HepG2 (cell line): ENCODE results near the gene SEZ6L. TPM values are rescaled to one million over a fixed set of nuclear protein-coding genes. Genes with fewer than 3 reads are reported as not detected.

Source experiments
- ARNTL ChIP-seq: sonication (generic); formaldehyde crosslinking; IDR thresholded peaks from 2 replicates; pipeline ENCODE4 v1.4.0; 2020; ENCODE audit warnings: mild to moderate bottlenecking, missing genetic modification reagents
- ATF7 ChIP-seq, 2 experiments: fragments of 450-650 bp in 1 of 2; sonication (generic) in 1 of 2; formaldehyde crosslinking in 1 of 2; IDR thresholded peaks; 2 replicates each; pipeline versions ENCODE4 v1.4.0 to v1.6.1; 2016 to 2020; ENCODE audit warnings: antibody characterized with exemption in 1 of 2, mild to moderate bottlenecking in 1 of 2, missing genetic modification reagents in 1 of 2
- CREM ChIP-seq, 2 experiments: sonication (generic) in 1 of 2; formaldehyde crosslinking in 1 of 2; IDR thresholded peaks; 2 replicates each; pipeline versions ENCODE4 v1.4.0 to v1.6.1; 2016 to 2020; ENCODE audit warnings: antibody characterized with exemption in 1 of 2, mild to moderate bottlenecking in 1 of 2, missing genetic modification reagents in 1 of 2
- EEA1 ChIP-seq: sonication (generic); formaldehyde crosslinking; IDR thresholded peaks from 2 replicates; pipeline ENCODE4 v1.5.1; 2020; ENCODE audit warnings: mild to moderate bottlenecking, missing genetic modification reagents, borderline replicate concordance
- EHMT2 ChIP-seq: fragments of 200-600 bp; sonication (generic); IDR thresholded peaks from 2 replicates; pipeline ENCODE4 v1.7.0; 2017; ENCODE audit warnings: antibody characterized with exemption, low read depth, low read length, borderline replicate concordance
- FOXO1 ChIP-seq: sonication (generic); formaldehyde crosslinking; IDR thresholded peaks from 2 replicates; pipeline ENCODE4 v1.4.0; 2020; ENCODE audit warnings: missing genetic modification reagents
- HNRNPUL1 ChIP-seq: fragments of 200-400 bp; formaldehyde crosslinking; IDR thresholded peaks from 2 replicates; pipeline ENCODE4 v1.6.1; 2017; ENCODE audit warnings: low read depth, mild to moderate bottlenecking, low read length, moderate library complexity
- ISX ChIP-seq: sonication (generic); formaldehyde crosslinking; conservative IDR thresholded peaks from 2 replicates; pipeline ENCODE4 v1.5.0; 2020; ENCODE audit warnings: missing genetic modification reagents
- KDM2A ChIP-seq: sonication (generic); formaldehyde crosslinking; IDR thresholded peaks from 2 replicates; pipeline ENCODE4 v1.4.0; 2020; ENCODE audit warnings: low read depth, missing genetic modification reagents, borderline replicate concordance
- KDM5B ChIP-seq: sonication (generic); formaldehyde crosslinking; IDR thresholded peaks from 2 replicates; pipeline ENCODE4 v1.4.0; 2020; ENCODE audit warnings: missing genetic modification reagents, mild to moderate bottlenecking, borderline replicate concordance
- KLF12 ChIP-seq: sonication (generic); formaldehyde crosslinking; IDR thresholded peaks from 2 replicates; pipeline ENCODE4 v1.4.0; 2020; ENCODE audit warnings: missing genetic modification reagents, borderline replicate concordance
- KLF6 ChIP-seq: IDR thresholded peaks from 2 replicates; pipeline ENCODE4 v1.8.0; 2016; ENCODE audit warnings: missing biosample characterization, missing genetic modification reagents
- NR0B2 ChIP-seq: sonication (generic); formaldehyde crosslinking; IDR thresholded peaks from 2 replicates; pipeline ENCODE4 v1.4.0; 2020; ENCODE audit warnings: mild to moderate bottlenecking, missing genetic modification reagents
- PPARG ChIP-seq: conservative IDR thresholded peaks from 2 replicates; pipeline ENCODE4 v1.6.1; 2016; ENCODE audit warnings: missing biosample characterization, missing genetic modification reagents
- SIX1 ChIP-seq: sonication (generic); formaldehyde crosslinking; IDR thresholded peaks from 2 replicates; pipeline ENCODE4 v1.4.0; 2020; ENCODE audit warnings: missing genetic modification reagents, borderline replicate concordance
- SOX5 ChIP-seq: IDR thresholded peaks from 2 replicates; pipeline ENCODE4 v1.6.1; 2016; ENCODE audit warnings: borderline replicate concordance
- SOX6 ChIP-seq, 2 experiments: fragments of 450-650 bp in 1 of 2; sonication (generic) in 1 of 2; formaldehyde crosslinking in 1 of 2; IDR thresholded peaks; 2 replicates each; pipeline versions ENCODE4 v1.4.0 to v1.6.1; 2017 to 2020; ENCODE audit warnings: antibody characterized with exemption in 1 of 2, mild to moderate bottlenecking in 1 of 2, missing genetic modification reagents in 1 of 2
- STAG1 ChIP-seq: sonication (generic); formaldehyde crosslinking; IDR thresholded peaks from 2 replicates; pipeline ENCODE4 v1.4.0; 2020; ENCODE audit warnings: missing genetic modification reagents
- ZBTB1 ChIP-seq: sonication (generic); formaldehyde crosslinking; IDR thresholded peaks from 2 replicates; pipeline ENCODE4 v1.4.0; 2020; ENCODE audit warnings: missing genetic modification reagents, borderline replicate concordance
- ZBTB10 ChIP-seq: sonication (generic); formaldehyde crosslinking; IDR thresholded peaks from 2 replicates; pipeline ENCODE4 v1.4.0; 2020; ENCODE audit warnings: missing genetic modification reagents, borderline replicate concordance
- ZFY ChIP-seq: sonication (generic); formaldehyde crosslinking; IDR thresholded peaks from 2 replicates; pipeline ENCODE4 v1.4.0; 2020; ENCODE audit warnings: missing genetic modification reagents
- ZNF12 ChIP-seq: sonication (generic); formaldehyde crosslinking; IDR thresholded peaks from 2 replicates; pipeline ENCODE4 v1.5.0; 2020; ENCODE audit warnings: missing genetic modification reagents
- ZNF180 ChIP-seq: sonication (generic); formaldehyde crosslinking; IDR thresholded peaks from 2 replicates; pipeline ENCODE4 v1.4.0; 2020; ENCODE audit warnings: low read depth, missing genetic modification reagents, borderline replicate concordance
- ZNF256 ChIP-seq: sonication (generic); formaldehyde crosslinking; conservative IDR thresholded peaks from 2 replicates; pipeline ENCODE4 v1.4.0; 2020; ENCODE audit warnings: missing genetic modification reagents
- ZNF615 ChIP-seq: sonication (generic); formaldehyde crosslinking; IDR thresholded peaks from 2 replicates; pipeline ENCODE4 v1.5.0; 2020; ENCODE audit warnings: mild to moderate bottlenecking, missing genetic modification reagents, borderline replicate concordance
- ZNF644 ChIP-seq: IDR thresholded peaks from 2 replicates; pipeline ENCODE4 v1.6.1; 2016; ENCODE audit warnings: low read depth
- polyA plus RNA-seq, 8 experiments: library from polyadenylated mRNA; depleted of rRNA in 3 of 8; stranded (reverse) in 7 of 8; unstranded in 1 of 8; fragments of >200 nt; fragmentation: Illumina TruSeq in 4 of 8; extraction: Trizol in 4 of 8; gene quantifications; 2 replicates each; pipeline versions ENCODE4 v1.2.1 to v1.2.3, GENCODE V29; 2011 to 2016; ENCODE audit warnings: low read depth in 4 of 8, missing spikeins in 1 of 8, mixed read lengths in 1 of 8; ENCODE audit not compliant: insufficient read depth in 1 of 8
- total RNA-seq, 5 experiments: library from RNA; depleted of rRNA; stranded (reverse); fragments of >200 nt; fragmentation: Illumina TruSeq; extraction: Trizol; gene quantifications; 2 replicates each; pipeline ENCODE4 v1.2.3, GENCODE V29; 2016; ENCODE audit warnings: low read depth in 1 of 5
- TF ChIP-seq, protein P1 (sequence below): sonication (generic); formaldehyde crosslinking; IDR thresholded peaks from 2 replicates; pipeline ENCODE4 v1.8.0; 2022; ENCODE audit warnings: missing genetic modification reagents, mild to moderate bottlenecking, moderate library complexity, borderline replicate concordance

SEZ6L gene
- total and polyA plus RNA-seq, 2 of the 13 experiments (the other 11 are each of a cell fraction or from before 2014, with no cell fraction given): not detected

DNA sequence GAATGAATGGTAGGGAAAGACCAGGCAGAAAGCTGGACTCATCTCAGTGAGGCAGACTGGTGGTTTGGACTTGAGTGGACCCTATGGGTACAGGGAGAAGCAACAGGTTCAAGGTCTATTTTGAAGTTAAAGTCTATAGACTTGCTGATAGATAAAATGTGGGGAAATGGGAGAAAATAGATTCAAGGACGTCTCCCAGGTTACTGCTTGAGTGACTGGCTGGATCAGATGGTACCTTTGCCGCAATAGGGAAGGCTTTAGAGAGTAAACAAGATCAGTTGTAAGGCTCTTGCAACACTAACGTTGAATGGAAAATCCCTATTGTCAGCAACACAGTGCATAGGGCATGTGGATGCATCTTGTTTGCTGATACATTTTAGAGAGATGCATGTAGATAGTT lies 27.4 kb downstream of the SEZ6L start (continued):
- TF ChIP-seq EEA1 (CRISPR knock-in tag) (no peak), ZNF615 (no peak), STAG1 (CRISPR knock-in tag) (no peak), ZNF256 (CRISPR knock-in tag) (no peak), PPARG (CRISPR knock-in tag) (no peak), SIX1 (0 out of 2 replicates have a peak, but pooled peaks have one; percentile 14), ISX (CRISPR knock-in tag) (no peak), ARNTL (no peak), ZBTB1 (CRISPR knock-in tag) (no peak), KLF6 (CRISPR knock-in tag) (no peak), ZNF180 (CRISPR knock-in tag) (no peak), CREM (IDR thresholded peaks at IDR 0.05) (peak; percentile 42; the same call in 1 of the 2 replicates), CREM (CRISPR knock-in tag; IDR thresholded peaks at IDR 0.05) (no peak), ZNF12 (CRISPR knock-in tag) (peak; percentile 43; the same call in 1 of the 2 replicates), NR0B2 (CRISPR knock-in tag) (no peak), ZBTB10 (no peak), ATF7 (IDR thresholded peaks at IDR 0.05) (no peak), ATF7 (CRISPR knock-in tag; IDR thresholded peaks at IDR 0.05) (no peak), KDM2A (CRISPR knock-in tag) (no peak), ZFY (CRISPR knock-in tag) (no peak), FOXO1 (CRISPR knock-in tag) (peak; percentile 93), SOX5 (CRISPR knock-in tag) (peak; percentile 89), HNRNPUL1 (no peak), SOX6 (IDR thresholded peaks at IDR 0.05) (no peak), SOX6 (CRISPR knock-in tag; IDR thresholded peaks at IDR 0.05) (peak; percentile 93), KDM5B (no peak), KLF12 (CRISPR knock-in tag) (no peak), EHMT2 (peak; percentile 9; the same call in 1 of the 2 replicates), ZNF644 (peak; percentile 84)
- TF ChIP-seq, protein P1, sequence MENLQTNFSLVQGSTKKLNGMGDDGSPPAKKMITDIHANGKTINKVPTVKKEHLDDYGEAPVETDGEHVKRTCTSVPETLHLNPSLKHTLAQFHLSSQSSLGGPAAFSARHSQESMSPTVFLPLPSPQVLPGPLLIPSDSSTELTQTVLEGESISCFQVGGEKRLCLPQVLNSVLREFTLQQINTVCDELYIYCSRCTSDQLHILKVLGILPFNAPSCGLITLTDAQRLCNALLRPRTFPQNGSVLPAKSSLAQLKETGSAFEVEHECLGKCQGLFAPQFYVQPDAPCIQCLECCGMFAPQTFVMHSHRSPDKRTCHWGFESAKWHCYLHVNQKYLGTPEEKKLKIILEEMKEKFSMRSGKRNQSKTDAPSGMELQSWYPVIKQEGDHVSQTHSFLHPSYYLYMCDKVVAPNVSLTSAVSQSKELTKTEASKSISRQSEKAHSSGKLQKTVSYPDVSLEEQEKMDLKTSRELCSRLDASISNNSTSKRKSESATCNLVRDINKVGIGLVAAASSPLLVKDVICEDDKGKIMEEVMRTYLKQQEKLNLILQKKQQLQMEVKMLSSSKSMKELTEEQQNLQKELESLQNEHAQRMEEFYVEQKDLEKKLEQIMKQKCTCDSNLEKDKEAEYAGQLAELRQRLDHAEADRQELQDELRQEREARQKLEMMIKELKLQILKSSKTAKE: no peak
